Measurements from ENCODE around the gene REXO4.

The REXO4 gene

DNA sequence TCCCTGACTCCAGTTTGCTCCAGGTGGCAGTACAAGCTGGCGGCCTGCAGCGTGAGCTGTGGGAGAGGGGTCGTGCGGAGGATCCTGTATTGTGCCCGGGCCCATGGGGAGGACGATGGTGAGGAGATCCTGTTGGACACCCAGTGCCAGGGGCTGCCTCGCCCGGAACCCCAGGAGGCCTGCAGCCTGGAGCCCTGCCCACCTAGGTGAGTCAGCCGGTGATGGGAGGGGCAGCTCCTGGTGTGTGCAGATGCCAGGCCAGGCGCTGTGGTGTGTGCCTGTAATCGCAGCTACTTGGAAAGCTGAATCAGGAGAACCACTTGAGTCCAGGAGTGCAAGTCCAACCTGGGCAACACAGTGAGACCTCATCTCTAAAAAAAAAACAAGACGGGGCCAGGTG, 31.9 kb upstream of the REXO4 start:
- DNase-seq, result no peak

GRCh38 chr9:133448487-133448972, 30.7 kb upstream of the REXO4 start:
- DNase-seq, result no peak

DNA sequence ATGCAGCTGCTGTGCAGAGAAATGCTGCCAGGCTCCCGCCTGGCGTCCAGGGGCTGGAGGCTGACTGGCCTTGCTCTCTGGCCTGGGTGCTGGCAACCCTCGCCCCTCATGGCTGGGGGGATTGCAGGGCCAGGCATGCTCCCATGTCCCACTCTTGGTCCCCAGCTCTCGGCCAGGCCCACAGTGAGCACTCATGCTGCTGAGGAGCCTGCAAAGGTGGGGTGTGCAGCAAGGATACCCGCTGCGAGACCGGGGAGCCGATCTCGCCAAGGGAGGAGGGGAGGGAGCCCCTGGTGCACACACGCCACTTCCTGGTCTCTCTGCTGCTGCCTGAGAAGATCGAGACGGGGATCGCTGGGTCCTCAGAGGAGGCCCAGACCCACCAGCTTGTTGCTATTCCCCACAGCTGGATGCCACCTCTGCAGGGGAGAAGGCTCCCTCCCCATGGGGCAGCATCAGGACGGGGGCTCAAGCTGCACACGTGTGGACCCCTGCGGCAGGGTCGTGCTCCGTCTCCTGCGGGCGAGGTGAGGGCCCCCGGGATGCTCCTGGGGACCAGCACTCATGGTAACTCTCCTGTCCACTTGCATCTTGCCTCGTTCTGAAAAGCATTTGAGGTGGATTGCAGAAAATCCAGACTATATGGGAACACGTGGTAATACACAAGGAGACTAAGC, 27.6 kb upstream of the REXO4 start:
- no peak for DNase-seq

DNA sequence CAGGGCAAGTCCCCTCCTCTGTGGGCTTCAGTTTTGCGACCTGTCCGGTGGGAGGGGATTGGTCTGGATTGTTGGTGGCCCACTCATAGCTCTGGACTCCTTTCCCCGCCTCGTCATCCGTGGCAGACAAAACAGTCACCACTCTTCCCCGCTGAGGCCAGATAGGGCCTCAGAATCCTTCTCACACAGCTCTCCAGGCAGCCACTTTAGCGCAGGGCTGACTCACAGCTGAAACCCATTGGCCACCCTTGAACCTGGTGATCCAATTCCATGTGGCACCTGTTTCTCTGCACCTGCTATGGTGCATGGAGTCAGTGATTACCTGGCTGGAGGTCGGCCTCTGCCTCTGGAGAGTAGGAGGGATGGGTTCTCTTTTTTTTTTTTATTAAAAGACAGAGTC, 26.2 kb upstream of the REXO4 start:
- no peak for DNase-seq

- no peak for DNase-seq
Observed at GRCh38 chr9:133443248-133443647, 25.4 kb upstream of the REXO4 start.

DNA sequence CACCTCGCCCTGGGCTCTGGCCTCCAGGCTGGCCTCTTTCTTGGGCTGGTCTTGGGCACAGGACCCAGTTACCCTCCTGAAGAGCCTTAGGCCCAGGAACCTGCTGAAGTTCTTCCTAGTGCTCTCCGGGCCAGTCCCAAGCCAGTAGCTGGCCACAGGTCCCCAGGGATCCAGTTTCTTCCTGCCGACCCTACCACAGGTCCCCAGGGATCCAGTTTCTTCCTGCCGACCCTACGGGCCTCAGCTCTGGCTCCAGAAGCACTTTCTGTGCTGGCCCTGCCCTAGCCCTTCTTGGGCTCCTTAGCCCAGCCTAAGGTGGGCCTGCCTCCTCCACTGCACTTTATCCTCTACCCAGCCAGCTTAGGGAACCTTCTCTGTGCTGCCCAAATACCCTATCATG, 23.8 kb upstream of the REXO4 start:
- no peak for DNase-seq

DNA sequence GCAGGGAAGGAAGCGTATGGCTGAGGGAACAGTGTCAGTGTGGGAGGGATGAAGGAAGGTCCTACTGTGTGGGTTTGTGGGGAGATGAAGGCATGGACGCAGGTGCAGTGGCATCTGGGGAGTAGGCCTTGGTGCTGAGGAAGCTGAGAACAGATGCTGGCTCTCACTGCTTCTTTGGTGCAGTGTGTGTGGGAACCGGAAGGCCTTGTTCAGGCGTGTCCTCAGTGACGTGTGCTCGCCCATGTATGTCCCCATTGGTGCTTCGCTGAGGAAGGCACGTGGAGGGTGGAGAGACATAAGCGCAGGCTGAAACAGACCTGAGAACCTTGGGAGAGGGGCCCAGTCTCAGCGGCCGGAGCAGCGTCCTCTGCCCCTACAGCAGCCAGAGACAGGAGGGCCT, 23.1 kb upstream of the REXO4 start:
- no peak for DNase-seq

DNA sequence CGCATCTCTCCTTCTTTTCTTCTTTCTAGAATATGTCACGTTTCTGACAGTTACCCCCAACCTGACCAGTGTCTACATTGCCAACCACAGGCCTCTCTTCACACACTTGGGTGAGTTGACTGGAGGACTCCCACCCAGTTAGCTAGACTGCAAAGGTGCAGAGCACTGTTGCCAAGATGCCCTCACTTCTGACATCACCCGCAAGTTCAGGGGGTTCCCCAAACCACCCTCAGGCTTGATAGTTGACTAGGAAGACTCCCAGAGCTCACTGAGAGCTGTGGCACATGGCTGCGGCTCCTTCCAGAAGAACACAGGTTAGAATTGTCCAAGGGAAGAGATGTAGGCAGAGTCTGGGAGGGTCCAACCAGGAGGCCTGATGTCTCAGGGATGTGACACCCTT, 21.5 kb upstream of the REXO4 start:
- no peak for DNase-seq

GRCh38 chr9:133437753-133438531, 20.1 kb upstream of the REXO4 start:
- DNase-seq, result no peak

DNA sequence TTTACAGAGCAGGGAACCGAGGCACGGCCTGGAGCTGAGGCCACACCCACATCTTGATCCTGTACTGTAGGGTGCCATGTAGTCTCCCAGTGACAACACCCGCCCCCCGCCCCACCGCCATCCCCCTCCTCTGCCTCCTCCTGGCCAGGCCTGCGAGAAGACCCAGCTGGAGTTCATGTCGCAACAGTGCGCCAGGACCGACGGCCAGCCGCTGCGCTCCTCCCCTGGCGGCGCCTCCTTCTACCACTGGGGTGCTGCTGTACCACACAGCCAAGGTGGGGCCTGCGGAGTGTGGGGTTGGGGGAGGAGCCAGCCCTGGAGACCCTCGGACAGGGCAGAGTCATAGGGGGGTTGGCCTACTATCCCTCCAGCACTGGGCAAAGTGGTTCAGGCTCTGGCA, 18.9 kb upstream of the REXO4 start:
- no peak for DNase-seq

GRCh38 chr9:133433351-133433843, 15.6 kb upstream of the REXO4 start:
- no peak for DNase-seq

GRCh38 chr9:133430244-133430643, 12.4 kb upstream of the REXO4 start:
- no peak for DNase-seq

- DNase-seq, result no peak
Observed at GRCh38 chr9:133429641-133430161, 11.9 kb upstream of the REXO4 start.

DNA sequence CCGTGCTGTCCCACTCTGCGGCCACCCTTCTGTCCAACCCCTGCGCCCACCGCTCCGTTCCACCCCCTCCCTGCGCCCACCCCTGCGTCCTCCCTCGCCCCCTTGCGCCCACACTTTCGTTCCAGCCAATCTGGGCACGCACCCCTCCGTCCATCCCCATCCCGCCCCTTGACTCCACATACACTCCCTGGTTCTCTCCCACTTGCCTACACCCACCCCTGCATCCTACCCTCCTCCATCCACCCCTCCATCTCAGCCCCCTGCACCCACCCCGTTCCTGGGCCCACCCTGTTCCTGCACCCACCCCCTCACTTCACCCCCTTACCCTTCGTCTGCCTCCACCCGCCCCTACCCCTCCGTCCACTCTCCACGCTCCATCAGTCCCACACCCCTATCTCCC, 11.4 kb upstream of the REXO4 start:
- DNase-seq, result no peak

- DNase-seq, result no peak
Observed at GRCh38 chr9:133428617-133429101, 10.8 kb upstream of the REXO4 start.

DNA sequence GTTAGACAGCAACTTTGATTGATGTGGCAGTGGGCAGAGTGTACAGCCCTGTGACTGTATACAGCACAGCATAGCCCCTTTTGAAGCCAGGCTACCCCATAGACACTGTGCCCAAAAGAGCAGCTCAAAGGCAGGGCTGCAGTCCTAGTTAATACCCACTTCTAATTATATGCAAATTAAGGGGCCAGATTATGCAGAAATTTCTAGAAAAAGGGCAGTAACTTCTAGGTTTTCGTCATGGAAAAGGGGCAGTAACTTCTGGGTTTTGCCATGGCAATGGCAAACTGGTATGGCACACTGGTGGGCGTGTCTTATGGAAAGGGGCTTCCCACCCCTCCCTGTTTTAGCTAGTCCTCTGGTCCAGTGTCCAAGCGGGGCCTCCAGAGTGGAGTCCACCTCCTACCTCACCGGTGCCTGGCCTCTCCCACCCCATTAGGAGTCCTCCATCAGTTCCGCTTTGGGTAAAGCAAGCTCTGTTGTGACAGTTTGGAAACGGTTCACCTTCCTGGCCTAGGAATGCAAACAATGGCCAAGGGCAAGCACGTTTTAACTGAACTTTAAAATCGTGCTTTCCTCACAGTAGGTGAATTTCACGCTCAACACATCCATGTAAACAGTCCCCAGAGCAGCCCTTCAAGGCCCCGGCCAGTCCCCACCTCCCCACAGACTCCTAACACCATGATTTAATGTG, 10.0 kb upstream of the REXO4 start:
- no peak for DNase-seq

- DNase-seq, result no peak
Observed at GRCh38 chr9:133426011-133426410, 8.2 kb upstream of the REXO4 start.

DNA sequence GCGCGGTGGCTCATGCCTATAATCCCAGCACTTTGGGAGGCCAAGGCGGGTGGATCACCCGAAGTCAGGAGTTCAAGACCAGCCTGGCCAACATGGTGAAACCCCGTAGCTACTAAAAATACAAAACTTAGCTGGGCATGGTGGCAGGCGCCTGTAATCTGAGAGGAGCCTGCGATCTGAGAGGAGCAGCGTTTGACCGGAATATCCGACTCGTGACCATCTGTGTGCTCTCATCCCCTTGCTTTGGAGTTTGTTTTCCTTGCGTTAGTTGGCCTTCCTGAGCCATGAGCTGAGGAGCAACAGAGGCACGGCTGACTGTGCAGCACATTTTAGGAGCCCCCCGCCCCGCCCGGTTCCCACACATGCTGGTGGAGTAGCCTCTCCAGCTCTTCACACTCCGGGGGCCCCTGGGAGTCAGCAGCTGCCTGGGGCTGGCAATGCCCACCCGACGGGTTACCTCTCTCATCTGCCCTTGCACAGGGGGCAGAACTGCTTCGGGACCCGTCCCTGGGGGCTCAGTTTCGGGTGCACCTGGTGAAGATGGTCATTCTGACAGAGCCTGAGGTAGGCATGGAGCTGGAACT, 7.3 kb upstream of the REXO4 start:
- no peak for DNase-seq

- DNase-seq, result no peak
Observed at GRCh38 chr9:133424187-133424586, 6.4 kb upstream of the REXO4 start.

DNA sequence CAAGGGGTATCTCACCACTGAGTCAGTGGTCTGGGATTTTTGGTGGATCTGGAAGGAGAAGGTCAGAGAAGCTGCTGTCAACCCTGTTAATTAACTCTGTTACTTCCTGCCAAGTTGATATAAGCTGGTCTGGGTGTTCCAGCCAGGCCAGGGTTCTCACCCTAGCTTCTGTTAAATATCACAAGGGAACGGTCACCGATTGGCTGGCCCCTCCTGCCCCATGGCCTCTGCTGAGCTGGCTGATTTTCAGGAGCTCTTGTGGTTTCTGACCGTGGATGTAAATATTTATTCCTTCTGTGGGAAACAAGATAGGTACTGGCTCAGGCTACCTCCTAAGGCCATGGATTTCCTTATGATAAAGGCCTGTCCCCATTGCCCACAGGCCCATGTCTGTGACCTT, 5.4 kb upstream of the REXO4 start:
- DNase-seq, result no peak

- no peak for DNase-seq
Observed at GRCh38 chr9:133421615-133422542, 4.1 kb upstream of the REXO4 start, which contains the start of gene ADAMTS13. Gene ADAMTS13 (plus strand): TSS chr9:133422367. CDS start chr9:133422444, 77 bp downstream.

GRCh38 chr9:133420392-133420827, 2.6 kb upstream of the REXO4 start:
- DNase-seq, result no peak

Measured in NCI-H187 (cell line).